HK-2 (cell line): Measurements from ENCODE around the gene SUFU.
"Not testable (repeated sequence)": the region's sequence is repeated elsewhere in the genome, so short reads cannot be mapped to it uniquely, and the experiment has no call there.

Experiments
- DNase-seq: peaks from one replicate; pipeline ENCODE4 v3.0.0-alpha.2; 2018; ENCODE audit not compliant: unreplicated experiment

Gene SUFU

GRCh38 chr10:102480396-102480795, 23.4 kb upstream of the SUFU start:
- DNase-seq, result no peak

- no peak for DNase-seq
Observed at GRCh38 chr10:102484021-102484420, 19.8 kb upstream of the SUFU start.

- no peak for DNase-seq
Observed at GRCh38 chr10:102485093-102485784, 18.5 kb upstream of the SUFU start.

- no peak for DNase-seq
Observed at GRCh38 chr10:102491136-102491535, 12.6 kb upstream of the SUFU start.

- DNase-seq, result no peak
Observed at GRCh38 chr10:102492344-102492939, 11.3 kb upstream of the SUFU start.

GRCh38 chr10:102492983-102493382, 10.8 kb upstream of the SUFU start:
- no peak for DNase-seq

- no peak for DNase-seq
Observed at GRCh38 chr10:102493771-102494170, 10.0 kb upstream of the SUFU start.

- DNase-seq, result no peak
Observed at GRCh38 chr10:102497545-102497944, 6.2 kb upstream of the SUFU start.

- DNase-seq, result no peak
Observed at GRCh38 chr10:102499356-102499755, 4.4 kb upstream of the SUFU start.

- not testable (repeated sequence) for DNase-seq
Observed at GRCh38 chr10:102500686-102501085, 3.1 kb upstream of the SUFU start.

GRCh38 chr10:102501201-102502028, 2.4 kb upstream of the SUFU start:
- no peak for DNase-seq

GRCh38 chr10:102502029-102502336, 1.8 kb upstream of the SUFU start:
- DNase-seq, result peak; percentile 100

- peak; percentile 98 for DNase-seq
Observed at GRCh38 chr10:102502337-102503151, 1.2 kb upstream of the SUFU start, which contains the start of gene ACTR1A. Gene ACTR1A, minus strand, starts transcription at chr10:102502712. Its CDS starts 65 bp downstream, at chr10:102502647.

GRCh38 chr10:102504179-102504975, 605 bp downstream of the SUFU start:
- DNase-seq, result no peak

- DNase-seq, result no peak
Observed at GRCh38 chr10:102504976-102505300, 1.2 kb downstream of the SUFU start.

- no peak for DNase-seq
Observed at GRCh38 chr10:102505462-102506115, 1.8 kb downstream of the SUFU start.

- no peak for DNase-seq
Observed at GRCh38 chr10:102507521-102507920, 3.7 kb downstream of the SUFU start.

- no peak for DNase-seq
Observed at GRCh38 chr10:102508506-102508905, 4.7 kb downstream of the SUFU start.

- DNase-seq, result no peak
Observed at GRCh38 chr10:102509387-102509786, 5.6 kb downstream of the SUFU start.

GRCh38 chr10:102511583-102512274, 8.0 kb downstream of the SUFU start:
- DNase-seq, result no peak
